AG10803 (cell line): ENCODE measurements around the gene AFF1.

Experiments used
- DNase-seq: peaks from one replicate; pipeline ENCODE4 v3.0.0; 2010; ENCODE audit warnings: low read depth
- H3K4me3 ChIP-seq: 2 replicates; pipeline ENCODE4 v1.5.1; 2011; ENCODE audit warnings: mild to moderate bottlenecking, low read length, control low read depth
- TF ChIP-seq, protein P1 (sequence below): conservative IDR thresholded peaks from 2 replicates; pipeline ENCODE4 v1.5.1; 2011; ENCODE audit warnings: mild to moderate bottlenecking, low read length, control low read depth, inconsistent platforms

Gene AFF1

GRCh38 chr4:86973668-86974067 lies 38.9 kb downstream of the AFF1 start:
- no peak for DNase-seq
- no peak overlapping the region for H3K4me3 ChIP-seq
- TF ChIP-seq, protein P1, sequence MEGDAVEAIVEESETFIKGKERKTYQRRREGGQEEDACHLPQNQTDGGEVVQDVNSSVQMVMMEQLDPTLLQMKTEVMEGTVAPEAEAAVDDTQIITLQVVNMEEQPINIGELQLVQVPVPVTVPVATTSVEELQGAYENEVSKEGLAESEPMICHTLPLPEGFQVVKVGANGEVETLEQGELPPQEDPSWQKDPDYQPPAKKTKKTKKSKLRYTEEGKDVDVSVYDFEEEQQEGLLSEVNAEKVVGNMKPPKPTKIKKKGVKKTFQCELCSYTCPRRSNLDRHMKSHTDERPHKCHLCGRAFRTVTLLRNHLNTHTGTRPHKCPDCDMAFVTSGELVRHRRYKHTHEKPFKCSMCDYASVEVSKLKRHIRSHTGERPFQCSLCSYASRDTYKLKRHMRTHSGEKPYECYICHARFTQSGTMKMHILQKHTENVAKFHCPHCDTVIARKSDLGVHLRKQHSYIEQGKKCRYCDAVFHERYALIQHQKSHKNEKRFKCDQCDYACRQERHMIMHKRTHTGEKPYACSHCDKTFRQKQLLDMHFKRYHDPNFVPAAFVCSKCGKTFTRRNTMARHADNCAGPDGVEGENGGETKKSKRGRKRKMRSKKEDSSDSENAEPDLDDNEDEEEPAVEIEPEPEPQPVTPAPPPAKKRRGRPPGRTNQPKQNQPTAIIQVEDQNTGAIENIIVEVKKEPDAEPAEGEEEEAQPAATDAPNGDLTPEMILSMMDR: no peak

GRCh38 chr4:86974551-86974994 lies 39.8 kb downstream of the AFF1 start:
- peak; percentile 31 for DNase-seq
- TF ChIP-seq, protein P1: no peak
- no peak overlapping the region for H3K4me3 ChIP-seq

- DNase-seq: no peak
- H3K4me3 ChIP-seq: no peak overlapping the region
- TF ChIP-seq, protein P1: no peak
Observed at GRCh38 chr4:86975927-86976326, 41.1 kb downstream of the AFF1 start.

GRCh38 chr4:86976801-86977485 lies 42.1 kb downstream of the AFF1 start:
- TF ChIP-seq, protein P1: no peak
- DNase-seq: no peak
- H3K4me3 ChIP-seq: no peak overlapping the region

- no peak overlapping the region for H3K4me3 ChIP-seq
- TF ChIP-seq, protein P1: no peak
- DNase-seq: peak; percentile 19
Observed at GRCh38 chr4:86977621-86978184, 42.9 kb downstream of the AFF1 start.

GRCh38 chr4:86978709-86979108 lies 43.9 kb downstream of the AFF1 start:
- no peak overlapping the region for H3K4me3 ChIP-seq
- DNase-seq: no peak
- TF ChIP-seq, protein P1: no peak

DNA sequence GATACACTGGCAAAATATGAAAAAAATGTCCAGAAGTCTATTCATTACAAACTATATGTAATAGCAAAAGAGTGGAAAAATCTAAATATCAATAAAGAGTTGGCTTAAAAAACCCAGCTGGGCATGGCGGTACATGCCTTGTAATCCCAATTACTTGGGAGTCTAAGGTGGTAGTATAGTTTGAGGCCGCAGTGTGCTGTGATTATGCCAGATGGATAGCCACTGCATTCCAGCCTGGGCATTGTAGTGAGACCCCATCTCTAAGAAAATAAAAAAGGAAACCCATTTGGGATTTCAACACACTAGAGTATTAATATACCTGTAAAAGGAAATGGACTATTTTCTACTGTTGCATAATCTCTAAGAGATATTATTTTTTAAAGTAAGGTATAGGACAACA lies 45.4 kb downstream of the AFF1 start:
- TF ChIP-seq, protein P1: no peak
- no peak overlapping the region for H3K4me3 ChIP-seq
- no peak for DNase-seq
